ENCODE measurements around the gene FRMD4B. TPM values are rescaled to one million over a fixed set of nuclear protein-coding genes. Genes with fewer than 3 reads are reported as not detected.

The FRMD4B gene
- total RNA-seq, 1 donor from 2014 or later = 53.5 TPM

GRCh38 chr3:69420781-69421520 lies 35.1 kb upstream of the FRMD4B start:
- H3K4me3 ChIP-seq = no peak overlapping the region
- H3K27ac ChIP-seq = no peak overlapping the region
- no peaks in the 10 kb centered on the region for H3K9me3 ChIP-seq
- TF ChIP-seq POLR2AphosphoS5 (IDR thresholded peaks at IDR 0.05; ENCODE audit: insufficient read depth in 1 of 2, low read depth in 1 of 2) (no peak), POLR2A (IDR thresholded peaks at IDR 0.05) (no peak), CTCF (IDR thresholded peaks at IDR 0.05) (no peak)
- H3K27me3 ChIP-seq = no peaks in the 10 kb centered on the region
- peaks cover 6% of the 10 kb centered on the region for H3K4me1 ChIP-seq
- intact Hi-C loops (cut with DNase I) = no loop called here
- DNase-seq (ENCODE audit: extremely low spot score in 2 of 2) = no peak
- H3K36me3 ChIP-seq = no peaks in the 10 kb centered on the region

- intact Hi-C loops (cut with DNase I) = no loop called here
- no peak for TF ChIP-seq CTCF (IDR thresholded peaks at IDR 0.05)
- no peak for TF ChIP-seq POLR2A (IDR thresholded peaks at IDR 0.05)
- TF ChIP-seq POLR2AphosphoS5 (IDR thresholded peaks at IDR 0.05; ENCODE audit: insufficient read depth in 1 of 2, low read depth in 1 of 2) = no peak
- H3K9me3 ChIP-seq = no peaks in the 10 kb centered on the region
- H3K4me1 ChIP-seq = peaks cover 6% of the 10 kb centered on the region
- H3K36me3 ChIP-seq = no peaks in the 10 kb centered on the region
- no peaks in the 10 kb centered on the region for H3K27me3 ChIP-seq
- DNase-seq (ENCODE audit: extremely low spot score in 2 of 2) = no peak
- H3K27ac ChIP-seq = no peak overlapping the region
- no peak overlapping the region for H3K4me3 ChIP-seq
These were observed 33.4 kb upstream of the FRMD4B start for GRCh38 chr3:69419276-69419675.

- H3K4me3 ChIP-seq = no peak overlapping the region
- H3K27me3 ChIP-seq = no peaks in the 10 kb centered on the region
- intact Hi-C loops (cut with DNase I) = no loop called here
- no peaks in the 10 kb centered on the region for H3K9me3 ChIP-seq
- no peak overlapping the region for H3K27ac ChIP-seq
- no peak for DNase-seq (ENCODE audit: extremely low spot score in 2 of 2)
- H3K4me1 ChIP-seq = peaks cover 6% of the 10 kb centered on the region
- TF ChIP-seq CTCF (IDR thresholded peaks at IDR 0.05) = no peak
- no peak for TF ChIP-seq POLR2AphosphoS5 (IDR thresholded peaks at IDR 0.05; ENCODE audit: insufficient read depth in 1 of 2, low read depth in 1 of 2)
- no peak for TF ChIP-seq POLR2A (IDR thresholded peaks at IDR 0.05)
- H3K36me3 ChIP-seq = no peaks in the 10 kb centered on the region
These were observed 31.7 kb upstream of the FRMD4B start for GRCh38 chr3:69417541-69418078.

GRCh38 chr3:69413551-69414207 lies 27.8 kb upstream of the FRMD4B start:
- TF ChIP-seq POLR2A (IDR thresholded peaks at IDR 0.05) = no peak
- no peak for TF ChIP-seq CTCF (IDR thresholded peaks at IDR 0.05)
- TF ChIP-seq POLR2AphosphoS5 (IDR thresholded peaks at IDR 0.05; ENCODE audit: insufficient read depth in 1 of 2, low read depth in 1 of 2) = no peak
- Histone ChIP-seq H3K36me3 (no peaks in the 10 kb centered on the region), H3K27me3 (no peaks in the 10 kb centered on the region), H3K27ac (no peak overlapping the region), H3K4me1 (no peaks in the 10 kb centered on the region), H3K4me3 (no peak overlapping the region), H3K9me3 (no peaks in the 10 kb centered on the region)
- no peak for DNase-seq (ENCODE audit: extremely low spot score in 2 of 2)
- intact Hi-C loops (cut with DNase I) = no loop called here

- no peak overlapping the region for H3K4me3 ChIP-seq
- no peak for TF ChIP-seq POLR2AphosphoS5 (IDR thresholded peaks at IDR 0.05; ENCODE audit: insufficient read depth in 1 of 2, low read depth in 1 of 2)
- TF ChIP-seq CTCF (IDR thresholded peaks at IDR 0.05) = no peak
- no peak for TF ChIP-seq POLR2A (IDR thresholded peaks at IDR 0.05)
- no peaks in the 10 kb centered on the region for H3K9me3 ChIP-seq
- no peaks in the 10 kb centered on the region for H3K36me3 ChIP-seq
- intact Hi-C loops (cut with DNase I) = no loop called here
- H3K4me1 ChIP-seq = peaks cover 3% of the 10 kb centered on the region
- no peak overlapping the region for H3K27ac ChIP-seq
- no peak for DNase-seq (ENCODE audit: extremely low spot score in 2 of 2)
- no peaks in the 10 kb centered on the region for H3K27me3 ChIP-seq
These were observed 25.5 kb upstream of the FRMD4B start for GRCh38 chr3:69411346-69411745.

Data from vagina (tissue), 2 donors.